Stimulated activated CD8-positive, alpha-beta memory T cell treated with anti-CD3 and anti-CD28 coated beads, Interleukin-7, amount 100 ng/mL, for 4 hours (primary cell): ENCODE measurements around the gene PEX19.
"Not testable (repeated sequence)": the region's sequence is repeated elsewhere in the genome, so short reads cannot be mapped to it uniquely, and the experiment has no call there.

Experiments
- DNase-seq, 2 donors: peaks; one replicate each; pipeline ENCODE4 v3.0.0-alpha.2; 2020; ENCODE audit warnings: low read depth in 2 of 2

The PEX19 gene

GRCh38 chr1:160284782-160285344 lies at the start of gene PEX19:
PEX19 (minus strand) TSS chr1:160285133; CDS start chr1:160285124, 9 bp downstream.
- DNase-seq = peak; percentile 85 to 87

GRCh38 chr1:160332516-160332915 lies 47.6 kb upstream of the PEX19 start:
- no peak for DNase-seq

- DNase-seq = no peak
Measured at GRCh38 chr1:160330119-160330518, 45.2 kb upstream of the PEX19 start.

GRCh38 chr1:160328184-160328583 lies 43.3 kb upstream of the PEX19 start:
- DNase-seq = no peak

- DNase-seq = no peak
Measured at GRCh38 chr1:160326418-160326817, 41.5 kb upstream of the PEX19 start.

GRCh38 chr1:160325252-160325651 lies 40.3 kb upstream of the PEX19 start:
- DNase-seq = no peak

GRCh38 chr1:160322831-160323230 lies 37.9 kb upstream of the PEX19 start:
- no peak for DNase-seq

GRCh38 chr1:160315359-160315758 lies 30.4 kb upstream of the PEX19 start:
- no peak for DNase-seq

GRCh38 chr1:160309571-160309970 lies 24.6 kb upstream of the PEX19 start:
- no peak for DNase-seq

GRCh38 chr1:160309185-160309557 lies 24.2 kb upstream of the PEX19 start:
- DNase-seq = no peak

GRCh38 chr1:160308451-160309184 lies 23.7 kb upstream of the PEX19 start:
- no peak for DNase-seq

- DNase-seq = no peak
Measured at GRCh38 chr1:160307118-160307791, 22.3 kb upstream of the PEX19 start.

GRCh38 chr1:160300173-160300572 lies 15.2 kb upstream of the PEX19 start:
- no peak for DNase-seq

- DNase-seq = no peak
Measured at GRCh38 chr1:160296036-160296435, 11.1 kb upstream of the PEX19 start.

GRCh38 chr1:160293020-160293968 lies 8.4 kb upstream of the PEX19 start:
- DNase-seq = no peak

GRCh38 chr1:160291248-160292220 lies 6.6 kb upstream of the PEX19 start:
- DNase-seq = peak; percentile 29 to 45

GRCh38 chr1:160287769-160288168 lies 2.8 kb upstream of the PEX19 start:
- not testable (repeated sequence) for DNase-seq

GRCh38 chr1:160285506-160285905 lies 573 bp upstream of the PEX19 start:
- no peak for DNase-seq

GRCh38 chr1:160284220-160284781 lies 632 bp downstream of the PEX19 start:
- no peak for DNase-seq

GRCh38 chr1:160282807-160283206 lies 2.1 kb downstream of the PEX19 start:
- DNase-seq = no peak
